SK-N-SH treated with all-trans-retinoic acid at 6 μM for 48 hours (cell line): ENCODE data around the gene DNAJC10.
A peak's percentile ranks its signal among the peaks of the same experiment; 100 is the strongest.

Source experiments
- ATAC-seq: fragments of 200-7000 bp; cut with Tn5 transposase; 3 replicates; pipeline ENCODE4 v1.9.1; 2020; ENCODE audit warnings: mild to moderate bottlenecking, moderate library complexity
- CREB5 ChIP-seq: fragments of 250-450 bp; sonication (Bioruptor Pico); IDR thresholded peaks from 2 replicates; pipeline ENCODE4 v1.5.1; 2020; ENCODE audit warnings: low read depth, mild to moderate bottlenecking, moderate library complexity
- CSDC2 ChIP-seq: fragments of 250-450 bp; sonication (Bioruptor Pico); IDR thresholded peaks from 2 replicates; pipeline ENCODE4 v1.5.0; 2020; ENCODE audit warnings: mild to moderate bottlenecking, moderate library complexity
- ESRRG ChIP-seq: fragments of 250-450 bp; sonication (Bioruptor Pico); IDR thresholded peaks from 2 replicates; pipeline ENCODE4 v1.6.1; 2021; ENCODE audit warnings: mild to moderate bottlenecking
- GLIS3 ChIP-seq: fragments of 250-450 bp; sonication (Bioruptor Pico); IDR thresholded peaks from 2 replicates; pipeline ENCODE4 v1.5.0; 2020; ENCODE audit warnings: mild to moderate bottlenecking, moderate library complexity
- ISL1 ChIP-seq: fragments of 250-450 bp; sonication (Bioruptor Pico); IDR thresholded peaks from 2 replicates; pipeline ENCODE4 v2.1.2; 2022; ENCODE audit warnings: mild to moderate bottlenecking, moderate library complexity
- OSR1 ChIP-seq: fragments of 250-450 bp; sonication (Bioruptor Pico); IDR thresholded peaks from 2 replicates; pipeline ENCODE4 v1.8.0; 2022; ENCODE audit warnings: moderate library complexity, mild to moderate bottlenecking, inconsistent platforms
- POU6F1 ChIP-seq: fragments of 250-450 bp; sonication (Bioruptor Pico); IDR thresholded peaks from 2 replicates; pipeline ENCODE4 v1.8.0; 2021; ENCODE audit warnings: low read depth, mild to moderate bottlenecking, moderate library complexity, borderline replicate concordance
- PPARA ChIP-seq: fragments of 250-450 bp; sonication (Bioruptor Pico); IDR thresholded peaks from 2 replicates; pipeline ENCODE4 v1.5.0; 2020; ENCODE audit warnings: mild to moderate bottlenecking, borderline replicate concordance
- RARB ChIP-seq: fragments of 250-450 bp; sonication (Bioruptor Pico); IDR thresholded peaks from 2 replicates; pipeline ENCODE4 v1.8.0; 2021; ENCODE audit warnings: mild to moderate bottlenecking, moderate library complexity
- SNAI2 ChIP-seq: fragments of 250-450 bp; sonication (Bioruptor Pico); IDR thresholded peaks from 2 replicates; pipeline ENCODE4 v1.5.0; 2020; ENCODE audit warnings: mild to moderate bottlenecking, moderate library complexity
- TCF4 ChIP-seq: fragments of 250-450 bp; sonication (Bioruptor Pico); IDR thresholded peaks from 2 replicates; pipeline ENCODE4 v1.8.0; 2021; ENCODE audit warnings: mild to moderate bottlenecking, moderate library complexity, borderline replicate concordance
- TOX ChIP-seq: fragments of 250-450 bp; sonication (Bioruptor Pico); IDR thresholded peaks from 2 replicates; pipeline ENCODE4 v1.8.0; 2021; ENCODE audit warnings: mild to moderate bottlenecking, moderate library complexity, borderline replicate concordance
- ZC3H10 ChIP-seq: fragments of 250-450 bp; sonication (Bioruptor Pico); IDR thresholded peaks from 2 replicates; pipeline ENCODE4 v1.5.1; 2021; ENCODE audit warnings: mild to moderate bottlenecking, moderate library complexity
- ZFP30 ChIP-seq: fragments of 450-650 bp; formaldehyde crosslinking; IDR thresholded peaks from 2 replicates; pipeline ENCODE4 v1.5.0; 2022; ENCODE audit warnings: mild to moderate bottlenecking, moderate library complexity
- ZNF70 ChIP-seq: fragments of 450-650 bp; formaldehyde crosslinking; IDR thresholded peaks from 2 replicates; pipeline ENCODE4 v1.5.0; 2020; ENCODE audit warnings: mild to moderate bottlenecking, moderate library complexity
- TF ChIP-seq, protein P1 (sequence below): fragments of 250-450 bp; sonication (Bioruptor Pico); IDR thresholded peaks from 2 replicates; pipeline ENCODE4 v1.5.0; 2020; ENCODE audit warnings: mild to moderate bottlenecking, moderate library complexity
- TF ChIP-seq, protein P2 (sequence below): fragments of 250-450 bp; sonication (Bioruptor Pico); IDR thresholded peaks from 2 replicates; pipeline ENCODE4 v1.8.0; 2020; ENCODE audit warnings: mild to moderate bottlenecking, moderate library complexity, borderline replicate concordance
- TF ChIP-seq, protein P3 (sequence below): fragments of 250-450 bp; sonication (Bioruptor Pico); IDR thresholded peaks from 2 replicates; pipeline ENCODE4 v1.5.1; 2021; ENCODE audit warnings: mild to moderate bottlenecking, moderate library complexity

DNAJC10 gene

DNA sequence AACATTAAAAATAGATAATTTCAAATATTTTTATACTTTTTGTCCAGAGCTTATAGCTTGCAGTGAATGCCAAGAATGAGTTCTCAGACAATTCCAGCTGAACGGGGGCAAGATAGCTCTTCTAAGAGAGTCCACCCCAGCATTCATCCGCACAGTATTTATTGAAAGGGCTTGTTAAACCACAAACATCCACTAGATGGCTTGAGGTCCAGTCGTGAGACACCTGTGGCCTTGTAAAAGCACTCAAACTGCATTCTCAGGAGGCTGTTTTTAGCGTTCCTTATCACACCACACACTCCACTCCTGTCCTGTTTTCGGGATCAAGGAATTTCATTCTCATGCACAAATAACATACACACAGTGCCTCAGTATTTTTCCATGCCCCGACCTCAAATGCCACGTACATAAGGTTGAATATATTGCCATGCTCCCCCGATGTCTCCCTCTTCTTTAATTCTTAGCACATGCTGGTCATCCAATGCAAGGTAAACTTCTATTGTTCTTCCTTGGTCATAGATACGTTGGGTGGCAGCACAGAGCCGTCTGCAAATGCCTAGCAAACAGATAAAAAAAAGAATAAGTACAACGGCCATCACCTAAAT lies 47.4 kb downstream of the DNAJC10 start:
- peak; percentile 74 for ATAC-seq
- TF ChIP-seq ZNF70 (CRISPR knock-in tag), result no peak
- no peak for TF ChIP-seq ESRRG (CRISPR knock-in tag)
- TF ChIP-seq TOX, result no peak
- no peak for TF ChIP-seq ZC3H10
- TF ChIP-seq SNAI2, result no peak
- TF ChIP-seq ZFP30 (CRISPR knock-in tag), result no peak
- TF ChIP-seq POU6F1, result no peak

DNA sequence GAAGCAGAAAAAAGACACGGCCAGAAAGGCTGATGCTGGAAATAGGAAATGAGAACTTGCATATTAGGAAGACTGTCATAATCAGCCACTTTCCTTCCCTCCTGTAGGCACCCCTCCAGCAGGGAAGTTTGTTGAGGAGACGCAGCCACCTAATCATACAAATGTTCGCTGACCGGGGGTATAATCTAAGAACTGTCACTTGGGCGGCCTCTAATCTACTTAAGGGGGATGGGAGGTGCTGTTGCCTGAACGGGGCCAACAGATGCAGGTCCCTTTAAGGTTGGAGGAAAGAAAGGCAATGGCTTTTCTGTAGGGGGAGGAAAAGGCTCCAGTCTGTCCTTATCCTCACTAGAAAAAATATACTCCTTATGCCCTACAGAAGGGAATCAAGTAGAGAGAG lies 50.6 kb downstream of the DNAJC10 start:
- ATAC-seq, result no peak
- TF ChIP-seq ISL1 (CRISPR knock-in tag) (no peak), CSDC2 (CRISPR knock-in tag) (no peak), ZC3H10 (no peak), GLIS3 (CRISPR knock-in tag) (no peak), ZNF70 (CRISPR knock-in tag) (no peak), TOX (no peak), CREB5 (CRISPR knock-in tag) (no peak), TCF4 (CRISPR knock-in tag) (no peak)
- TF ChIP-seq, protein P1, sequence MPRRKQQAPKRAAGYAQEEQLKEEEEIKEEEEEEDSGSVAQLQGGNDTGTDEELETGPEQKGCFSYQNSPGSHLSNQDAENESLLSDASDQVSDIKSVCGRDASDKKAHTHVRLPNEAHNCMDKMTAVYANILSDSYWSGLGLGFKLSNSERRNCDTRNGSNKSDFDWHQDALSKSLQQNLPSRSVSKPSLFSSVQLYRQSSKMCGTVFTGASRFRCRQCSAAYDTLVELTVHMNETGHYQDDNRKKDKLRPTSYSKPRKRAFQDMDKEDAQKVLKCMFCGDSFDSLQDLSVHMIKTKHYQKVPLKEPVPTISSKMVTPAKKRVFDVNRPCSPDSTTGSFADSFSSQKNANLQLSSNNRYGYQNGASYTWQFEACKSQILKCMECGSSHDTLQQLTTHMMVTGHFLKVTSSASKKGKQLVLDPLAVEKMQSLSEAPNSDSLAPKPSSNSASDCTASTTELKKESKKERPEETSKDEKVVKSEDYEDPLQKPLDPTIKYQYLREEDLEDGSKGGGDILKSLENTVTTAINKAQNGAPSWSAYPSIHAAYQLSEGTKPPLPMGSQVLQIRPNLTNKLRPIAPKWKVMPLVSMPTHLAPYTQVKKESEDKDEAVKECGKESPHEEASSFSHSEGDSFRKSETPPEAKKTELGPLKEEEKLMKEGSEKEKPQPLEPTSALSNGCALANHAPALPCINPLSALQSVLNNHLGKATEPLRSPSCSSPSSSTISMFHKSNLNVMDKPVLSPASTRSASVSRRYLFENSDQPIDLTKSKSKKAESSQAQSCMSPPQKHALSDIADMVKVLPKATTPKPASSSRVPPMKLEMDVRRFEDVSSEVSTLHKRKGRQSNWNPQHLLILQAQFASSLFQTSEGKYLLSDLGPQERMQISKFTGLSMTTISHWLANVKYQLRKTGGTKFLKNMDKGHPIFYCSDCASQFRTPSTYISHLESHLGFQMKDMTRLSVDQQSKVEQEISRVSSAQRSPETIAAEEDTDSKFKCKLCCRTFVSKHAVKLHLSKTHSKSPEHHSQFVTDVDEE, result no peak
- TF ChIP-seq, protein P2, sequence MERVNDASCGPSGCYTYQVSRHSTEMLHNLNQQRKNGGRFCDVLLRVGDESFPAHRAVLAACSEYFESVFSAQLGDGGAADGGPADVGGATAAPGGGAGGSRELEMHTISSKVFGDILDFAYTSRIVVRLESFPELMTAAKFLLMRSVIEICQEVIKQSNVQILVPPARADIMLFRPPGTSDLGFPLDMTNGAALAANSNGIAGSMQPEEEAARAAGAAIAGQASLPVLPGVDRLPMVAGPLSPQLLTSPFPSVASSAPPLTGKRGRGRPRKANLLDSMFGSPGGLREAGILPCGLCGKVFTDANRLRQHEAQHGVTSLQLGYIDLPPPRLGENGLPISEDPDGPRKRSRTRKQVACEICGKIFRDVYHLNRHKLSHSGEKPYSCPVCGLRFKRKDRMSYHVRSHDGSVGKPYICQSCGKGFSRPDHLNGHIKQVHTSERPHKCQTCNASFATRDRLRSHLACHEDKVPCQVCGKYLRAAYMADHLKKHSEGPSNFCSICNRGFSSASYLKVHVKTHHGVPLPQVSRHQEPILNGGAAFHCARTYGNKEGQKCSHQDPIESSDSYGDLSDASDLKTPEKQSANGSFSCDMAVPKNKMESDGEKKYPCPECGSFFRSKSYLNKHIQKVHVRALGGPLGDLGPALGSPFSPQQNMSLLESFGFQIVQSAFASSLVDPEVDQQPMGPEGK, result no peak

- ATAC-seq, result peak; percentile 83
Measured at GRCh38 chr2:182767578-182767977, 51.5 kb downstream of the DNAJC10 start.

More at GRCh38 chr2:182767578-182767977, 51.5 kb downstream of the DNAJC10 start:
- TF ChIP-seq ZC3H10 (no peak), ZFP30 (CRISPR knock-in tag) (no peak), ESRRG (CRISPR knock-in tag) (no peak), OSR1 (CRISPR knock-in tag) (no peak), GLIS3 (CRISPR knock-in tag) (no peak), PPARA (no peak), POU6F1 (no peak), RARB (CRISPR knock-in tag) (no peak), TOX (no peak), ZNF70 (CRISPR knock-in tag) (no peak), CSDC2 (CRISPR knock-in tag) (no peak)
- TF ChIP-seq, protein P1, result no peak
- TF ChIP-seq, protein P3, sequence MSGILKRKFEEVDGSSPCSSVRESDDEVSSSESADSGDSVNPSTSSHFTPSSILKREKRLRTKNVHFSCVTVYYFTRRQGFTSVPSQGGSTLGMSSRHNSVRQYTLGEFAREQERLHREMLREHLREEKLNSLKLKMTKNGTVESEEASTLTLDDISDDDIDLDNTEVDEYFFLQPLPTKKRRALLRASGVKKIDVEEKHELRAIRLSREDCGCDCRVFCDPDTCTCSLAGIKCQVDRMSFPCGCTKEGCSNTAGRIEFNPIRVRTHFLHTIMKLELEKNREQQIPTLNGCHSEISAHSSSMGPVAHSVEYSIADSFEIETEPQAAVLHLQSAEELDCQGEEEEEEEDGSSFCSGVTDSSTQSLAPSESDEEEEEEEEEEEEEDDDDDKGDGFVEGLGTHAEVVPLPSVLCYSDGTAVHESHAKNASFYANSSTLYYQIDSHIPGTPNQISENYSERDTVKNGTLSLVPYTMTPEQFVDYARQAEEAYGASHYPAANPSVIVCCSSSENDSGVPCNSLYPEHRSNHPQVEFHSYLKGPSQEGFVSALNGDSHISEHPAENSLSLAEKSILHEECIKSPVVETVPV, result no peak
- TF ChIP-seq, protein P2, result no peak
